NCI-H2029 treated with DMSO at 0.1 percent for 48 hours (cell line): ENCODE data around the gene MSGN1.

Experiments
- DNase-seq: peaks from one replicate; lab custom pipeline; 2025; lab: John Stamatoyannopoulos, UW

MSGN1 gene

GRCh38 chr2:17849275-17849674, 33.0 kb downstream of the MSGN1 start:
- DNase-seq = no peak

GRCh38 chr2:17850151-17850550, 33.9 kb downstream of the MSGN1 start:
- DNase-seq = no peak

GRCh38 chr2:17851731-17852585, 35.7 kb downstream of the MSGN1 start:
- peak; percentile 8 for DNase-seq

DNA sequence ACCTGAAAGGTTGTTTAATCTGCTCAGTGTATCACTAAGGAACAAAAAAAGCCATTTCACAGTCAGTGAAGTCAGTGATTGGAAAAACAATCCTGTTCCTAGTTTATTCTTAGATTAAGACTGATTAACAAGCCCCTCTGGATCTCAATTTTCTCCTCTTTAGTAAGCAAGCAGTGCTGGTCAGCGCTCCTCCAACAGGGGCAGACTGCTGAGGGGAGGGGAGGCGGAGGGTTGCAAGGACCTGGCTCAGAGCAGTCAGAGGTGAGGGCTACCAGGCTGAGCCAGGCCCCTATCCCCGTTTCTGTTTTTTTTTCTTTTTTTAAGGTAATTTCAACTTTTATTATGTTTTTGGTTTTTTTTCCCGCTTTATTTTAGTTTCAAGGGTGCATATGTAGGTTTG, 37.5 kb downstream of the MSGN1 start:
- no peak for DNase-seq

- no peak for DNase-seq
Observed at GRCh38 chr2:17857021-17857420, 40.8 kb downstream of the MSGN1 start.

DNA sequence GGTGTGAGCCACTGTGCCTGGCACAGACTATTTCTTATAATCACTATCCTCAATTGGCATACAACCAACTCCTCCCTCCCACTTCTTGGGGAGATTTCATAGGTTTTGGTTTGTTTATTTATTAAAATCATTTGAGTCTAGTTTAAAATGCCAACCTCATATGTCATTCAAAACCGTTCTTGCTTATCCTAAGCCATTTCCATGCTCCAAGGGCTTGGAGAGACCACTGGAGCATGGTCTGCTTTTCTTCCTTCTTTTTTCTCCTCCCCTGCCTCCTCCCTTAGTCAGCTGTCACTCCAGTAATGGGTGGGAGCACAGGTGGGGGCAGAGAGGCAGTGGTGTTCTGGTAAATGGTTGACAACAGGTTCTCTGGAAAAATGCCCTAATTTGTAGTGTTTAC, 41.8 kb downstream of the MSGN1 start:
- DNase-seq = no peak

DNA sequence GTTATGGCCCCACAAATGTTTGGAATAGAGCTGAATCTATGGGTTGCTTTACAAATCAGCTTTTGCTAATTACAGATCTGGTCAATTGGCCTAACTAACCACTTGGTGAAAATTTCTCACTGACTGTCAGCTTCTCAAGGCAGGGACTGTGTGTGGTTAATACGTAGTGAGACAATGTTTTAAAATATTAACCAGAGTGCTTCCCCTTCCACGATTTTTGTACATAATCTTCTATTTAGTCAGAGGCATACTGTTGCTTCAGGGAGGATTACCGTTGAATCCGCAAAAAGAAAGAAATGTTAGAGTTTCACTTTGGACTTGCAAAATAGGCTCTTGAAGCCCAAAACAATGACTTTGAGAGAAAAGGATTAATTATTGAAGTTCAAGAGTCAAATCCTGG, 47.3 kb downstream of the MSGN1 start:
- DNase-seq = no peak

DNA sequence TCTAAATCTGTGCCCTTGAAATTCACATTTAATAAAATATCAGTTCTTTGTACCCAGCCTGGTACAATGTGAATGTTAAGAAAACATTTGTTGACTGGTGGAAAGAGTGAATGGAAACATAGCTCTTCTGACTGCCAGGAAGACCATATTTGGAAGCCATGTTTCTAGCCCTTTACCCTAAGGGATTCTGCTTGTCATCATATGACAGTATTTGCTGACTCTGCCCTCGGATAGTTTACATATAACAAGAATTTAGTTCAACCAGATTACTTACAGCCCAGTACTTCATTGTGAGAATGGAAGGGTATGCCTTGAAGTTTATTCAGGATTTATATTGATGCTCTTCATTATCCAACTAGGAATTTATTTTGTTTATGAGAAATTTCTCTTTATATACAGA, 48.4 kb downstream of the MSGN1 start:
- no peak for DNase-seq

DNA sequence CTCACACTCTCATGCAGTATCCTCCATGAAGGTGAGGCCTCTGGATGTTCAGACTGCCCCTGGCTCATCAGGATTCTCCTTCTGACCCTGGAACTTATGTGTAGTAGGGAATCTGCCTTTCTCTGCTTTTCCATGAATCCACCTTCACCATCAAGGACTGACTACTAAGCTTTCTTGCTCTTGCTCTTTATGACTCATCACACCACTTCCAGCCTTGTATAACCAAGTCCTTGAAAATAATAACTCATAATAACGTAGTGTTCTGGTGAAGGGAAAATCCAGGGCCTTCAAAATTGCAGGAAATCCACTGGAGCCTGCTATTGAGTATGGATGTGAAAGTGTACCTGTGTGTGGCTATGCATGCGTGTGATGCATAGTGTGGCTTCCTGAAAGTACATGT, 50.9 kb downstream of the MSGN1 start:
- no peak for DNase-seq
